Keratinocyte (primary cell): ENCODE results near the gene PNLIP. TPM values are rescaled to one million over a fixed set of nuclear protein-coding genes. Genes with fewer than 3 reads are reported as not detected.

Experiments
- DNase-seq: peaks from one replicate; pipeline ENCODE4 v3.0.0-alpha.2; 2011; ENCODE audit warnings: low read depth, missing footprints, low spot score
- FAIRE-seq: peaks from 2 replicates; lab custom pipeline; 2011; peaks lifted over from hg19 to GRCh38; lab: Jason Lieb, UNC
- H2AFZ ChIP-seq: 2 replicates; pipeline ENCODE4 v1.6.0; 2012; ENCODE audit warnings: low read length, control low read depth, inconsistent platforms; ENCODE audit not compliant: control insufficient read depth
- H3K27ac ChIP-seq: 2 replicates; pipeline ENCODE4 v1.5.1; 2011; ENCODE audit warnings: low read length; ENCODE audit not compliant: control insufficient read depth, insufficient read depth
- H3K27me3 ChIP-seq: 3 replicates; pipeline ENCODE4 v1.6.0; 2011; ENCODE audit warnings: low read length; ENCODE audit not compliant: control insufficient read depth, insufficient read depth; ENCODE audit errors: extremely low read depth
- H3K36me3 ChIP-seq, 2 experiments: 2 replicates in 1 of 2; 3 replicates in 1 of 2; pipeline ENCODE4 v1.5.1; 2011; ENCODE audit warnings: low read length in 2 of 2, mild to moderate bottlenecking in 1 of 2; ENCODE audit not compliant: control insufficient read depth in 2 of 2, insufficient read depth in 2 of 2; ENCODE audit errors: extremely low read depth in 1 of 2
- H3K4me1 ChIP-seq: 3 replicates; pipeline ENCODE4 v1.5.1; 2011; ENCODE audit warnings: low read length; ENCODE audit not compliant: control insufficient read depth, insufficient read depth; ENCODE audit errors: extremely low read depth
- H3K4me2 ChIP-seq: 3 replicates; pipeline ENCODE4 v1.6.0; 2011; ENCODE audit warnings: low read depth, low read length; ENCODE audit not compliant: control insufficient read depth, insufficient read depth; ENCODE audit errors: extremely low read depth
- H3K4me3 ChIP-seq, 3 experiments: fragments of 200-600 bp in 1 of 3; sonication (generic) in 1 of 3; 2 replicates in 2 of 3; 3 replicates in 1 of 3; pipeline ENCODE4 v1.5.1; 2011 to 2016; ENCODE audit warnings: low read length in 3 of 3, mild to moderate bottlenecking in 3 of 3, control low read depth in 2 of 3, inconsistent platforms in 1 of 3, low read depth in 1 of 3, mixed read lengths in 1 of 3, mixed run types in 1 of 3, moderate library complexity in 1 of 3; ENCODE audit not compliant: control insufficient read depth in 2 of 3, insufficient read depth in 2 of 3; ENCODE audit errors: extremely low read depth in 1 of 3
- H3K79me2 ChIP-seq: 2 replicates; pipeline ENCODE4 v1.6.0; 2012; ENCODE audit warnings: low read length; ENCODE audit not compliant: control insufficient read depth, insufficient read depth
- H3K9ac ChIP-seq: 3 replicates; pipeline ENCODE4 v1.6.0; 2011; ENCODE audit warnings: low read length; ENCODE audit not compliant: control insufficient read depth, insufficient read depth; ENCODE audit errors: extremely low read depth
- H3K9me1 ChIP-seq: 3 replicates; pipeline ENCODE4 v1.6.0; 2011; ENCODE audit warnings: low read length; ENCODE audit not compliant: control insufficient read depth, insufficient read depth; ENCODE audit errors: extremely low read depth
- H3K9me3 ChIP-seq: 2 replicates; pipeline ENCODE4 v1.5.1; 2012; ENCODE audit warnings: low read depth, low read length; ENCODE audit not compliant: control insufficient read depth
- H4K20me1 ChIP-seq: 3 replicates; pipeline ENCODE4 v1.6.0; 2011; ENCODE audit warnings: low read length; ENCODE audit not compliant: control insufficient read depth, insufficient read depth; ENCODE audit errors: extremely low read depth
- EZH2 ChIP-seq: IDR thresholded peaks from one replicate; pipeline ENCODE4 v1.6.1; 2012; ENCODE audit warnings: inconsistent platforms, mild to moderate bottlenecking, low read length, moderate library complexity
- dilution Hi-C: fragments of 300-500 bp; cut with MboI; formaldehyde crosslinking; loops from one replicate; pipeline ENCODE4 v1.7.0; 2020; ENCODE audit warnings: low sequenced_read_pairs; ENCODE audit not compliant: extremely low pct_ligation_motif_present
- polyA plus RNA-seq, 5 experiments: library from polyadenylated mRNA; depleted of rRNA in 3 of 5; stranded (reverse) in 3 of 5; stranded (forward) in 1 of 5; unstranded in 1 of 5; fragments of >200 nt; gene quantifications; 1 replicate in 1 of 5; 2 replicates in 3 of 5; 3 replicates in 1 of 5; pipeline versions ENCODE4 v1.2.1 to v1.2.3, GENCODE V29; 2011 to 2012; ENCODE audit warnings: missing spikeins in 2 of 5, low read depth in 1 of 5, low replicate concordance in 1 of 5
- TF ChIP-seq, protein P1 (sequence below), 3 experiments: IDR thresholded peaks in 1 of 3; conservative IDR thresholded peaks in 1 of 3; optimal IDR thresholded peaks in 1 of 3; 2 replicates in 2 of 3; 3 replicates in 1 of 3; pipeline versions ENCODE3 to v1.5.1; 2011; ENCODE audit warnings: low read length in 3 of 3, mild to moderate bottlenecking in 3 of 3, moderate library complexity in 2 of 3, control low read depth in 1 of 3, inconsistent platforms in 1 of 3; ENCODE audit not compliant: insufficient read depth in 2 of 3; ENCODE audit errors: extremely low read depth in 1 of 3

The PNLIP gene
- polyA plus RNA-seq, 1 donor (not counting 4 experiments of a cell fraction or from before 2014, with no cell fraction given): not detected

DNA sequence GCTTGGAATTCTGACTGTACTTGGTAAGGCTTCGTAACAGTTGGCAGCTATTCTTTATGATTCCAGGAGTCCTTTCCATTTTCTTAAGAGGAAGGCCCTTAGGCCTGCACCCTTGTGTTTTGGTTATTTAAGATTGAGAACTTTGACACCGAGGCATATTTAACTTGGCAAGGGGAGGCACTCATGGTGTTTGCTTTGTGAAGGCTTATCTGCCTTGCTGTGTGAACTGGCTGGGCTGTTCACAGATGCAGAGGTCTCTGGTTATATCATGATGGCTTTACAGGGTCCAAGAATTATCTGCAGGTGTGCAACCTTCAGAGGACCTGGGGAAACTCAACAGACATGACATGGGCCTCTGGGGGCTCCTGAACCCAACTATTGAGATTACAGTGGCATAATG is 44.2 kb downstream of the PNLIP start:
- H3K4me3 ChIP-seq: no peak overlapping the region
- no peak for FAIRE-seq

DNA sequence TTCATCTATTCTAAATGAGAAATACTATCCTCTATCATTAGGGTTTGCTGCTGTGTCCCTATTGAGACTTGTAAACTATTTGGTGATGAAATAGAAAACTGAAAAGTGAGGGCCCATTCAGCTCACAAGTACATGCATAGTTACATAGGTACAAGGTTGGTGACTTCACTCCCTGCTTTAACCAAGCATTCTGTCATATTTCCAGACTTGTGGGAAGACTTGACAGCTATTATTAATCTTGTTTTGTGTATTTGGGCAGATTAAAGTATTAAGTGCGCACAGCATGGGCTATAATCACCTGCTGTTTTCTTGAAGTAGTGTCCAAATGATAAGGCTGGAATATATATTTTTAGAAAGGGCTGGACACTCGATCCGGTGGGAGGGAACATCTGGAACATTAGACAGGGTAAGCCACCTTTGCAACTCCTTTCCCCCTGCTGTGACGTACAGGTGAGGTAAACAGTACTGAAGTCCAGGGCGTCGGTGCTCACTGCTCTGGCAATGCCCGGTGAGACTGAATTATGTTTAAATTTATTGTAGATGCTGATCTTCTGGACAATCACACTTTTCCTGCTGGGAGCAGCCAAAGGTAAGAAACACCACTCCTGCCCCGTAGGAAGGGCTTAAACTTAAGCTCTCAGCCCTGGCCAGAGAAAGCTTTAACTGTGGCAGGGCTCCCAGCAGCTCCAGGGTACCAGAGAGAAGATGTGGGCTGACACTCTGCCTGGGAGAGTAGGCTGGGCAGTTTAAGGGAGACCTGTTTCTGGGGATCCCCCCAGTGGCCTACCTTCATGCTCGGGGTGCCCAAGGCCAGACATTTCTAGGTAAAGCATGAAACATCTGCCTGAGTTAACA is 45.1 kb downstream of the PNLIP start, which contains the start of gene PNLIPRP1:
Gene PNLIPRP1 (plus strand): TSS at position 370 of the 855 bp plus-strand sequence. CDS start 171 bp downstream, at position 541.
- no peak within 1 kb of the TSS for H3K9ac ChIP-seq
- dilution Hi-C loops: no loop called here
- TF ChIP-seq EZH2: no peak
- TF ChIP-seq, protein P1, sequence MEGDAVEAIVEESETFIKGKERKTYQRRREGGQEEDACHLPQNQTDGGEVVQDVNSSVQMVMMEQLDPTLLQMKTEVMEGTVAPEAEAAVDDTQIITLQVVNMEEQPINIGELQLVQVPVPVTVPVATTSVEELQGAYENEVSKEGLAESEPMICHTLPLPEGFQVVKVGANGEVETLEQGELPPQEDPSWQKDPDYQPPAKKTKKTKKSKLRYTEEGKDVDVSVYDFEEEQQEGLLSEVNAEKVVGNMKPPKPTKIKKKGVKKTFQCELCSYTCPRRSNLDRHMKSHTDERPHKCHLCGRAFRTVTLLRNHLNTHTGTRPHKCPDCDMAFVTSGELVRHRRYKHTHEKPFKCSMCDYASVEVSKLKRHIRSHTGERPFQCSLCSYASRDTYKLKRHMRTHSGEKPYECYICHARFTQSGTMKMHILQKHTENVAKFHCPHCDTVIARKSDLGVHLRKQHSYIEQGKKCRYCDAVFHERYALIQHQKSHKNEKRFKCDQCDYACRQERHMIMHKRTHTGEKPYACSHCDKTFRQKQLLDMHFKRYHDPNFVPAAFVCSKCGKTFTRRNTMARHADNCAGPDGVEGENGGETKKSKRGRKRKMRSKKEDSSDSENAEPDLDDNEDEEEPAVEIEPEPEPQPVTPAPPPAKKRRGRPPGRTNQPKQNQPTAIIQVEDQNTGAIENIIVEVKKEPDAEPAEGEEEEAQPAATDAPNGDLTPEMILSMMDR (optimal IDR thresholded peaks at IDR 0.05 in 1 of 3, IDR thresholded peaks at IDR 0.05 in 1 of 3, conservative IDR thresholded peaks at IDR 0.05 in 1 of 3; ENCODE audit: extremely low read depth in 1 of 3, insufficient read depth in 2 of 3, low read length in 3 of 3): no peak
- DNase-seq (no peak), FAIRE-seq (no peak)
- H3K4me2 ChIP-seq: no peak within 1 kb of the TSS
- H3K27me3 ChIP-seq: no peaks in the 10 kb centered on the region
- no peaks in the 10 kb centered on the region for H3K9me1 ChIP-seq
- no peak within 1 kb of the TSS for H3K27ac ChIP-seq
- no peaks in the 10 kb centered on the region for H3K79me2 ChIP-seq
- no peak within 1 kb of the TSS for H3K4me3 ChIP-seq
- no peaks in the 10 kb centered on the region for H3K36me3 ChIP-seq
- H2AFZ ChIP-seq: no peak within 1 kb of the TSS
- no peaks in the 10 kb centered on the region for H4K20me1 ChIP-seq
- H3K4me1 ChIP-seq: no peaks in the 10 kb centered on the region
- H3K9me3 ChIP-seq: no peaks in the 10 kb centered on the region

More for the DNA sequence above, 44.2 kb downstream of the PNLIP start:
- Histone ChIP-seq H3K9me1 (no peaks in the 10 kb centered on the region), H3K9ac (no peak overlapping the region), H2AFZ (no peak overlapping the region), H3K4me1 (no peaks in the 10 kb centered on the region), H3K79me2 (no peaks in the 10 kb centered on the region), H4K20me1 (no peaks in the 10 kb centered on the region), H3K36me3 (no peaks in the 10 kb centered on the region), H3K4me2 (no peak overlapping the region), H3K27me3 (no peaks in the 10 kb centered on the region), H3K9me3 (no peaks in the 10 kb centered on the region), H3K27ac (no peak overlapping the region)
- no peak for DNase-seq
- dilution Hi-C loops: no loop called here
- TF ChIP-seq, protein P1 (optimal IDR thresholded peaks at IDR 0.05 in 1 of 3, IDR thresholded peaks at IDR 0.05 in 1 of 3, conservative IDR thresholded peaks at IDR 0.05 in 1 of 3; ENCODE audit: extremely low read depth in 1 of 3, insufficient read depth in 2 of 3, low read length in 3 of 3): no peak
- no peak for TF ChIP-seq EZH2
